ENCODE data around the gene ZFP36L2.

GRCh38 chr2:43212931-43213330, 13.5 kb downstream of the ZFP36L2 start:
- TF ChIP-seq CTCF (IDR thresholded peaks at IDR 0.05 in 2 of 3, conservative IDR thresholded peaks at IDR 0.05 in 1 of 3; ENCODE audit: insufficient read depth in 2 of 3, low read depth in 1 of 3, low read length in 3 of 3), result no peak
- TF ChIP-seq TEAD4 (IDR thresholded peaks at IDR 0.05; ENCODE audit: low read length), result no peak
- TF ChIP-seq TEAD4 (CRISPR knock-in tag; IDR thresholded peaks at IDR 0.05; ENCODE audit: borderline replicate concordance), result no peak
- no peak for TF ChIP-seq ETV1 (tag; conservative IDR thresholded peaks at IDR 0.05; ENCODE audit: low read depth)
- TF ChIP-seq, protein P1, sequence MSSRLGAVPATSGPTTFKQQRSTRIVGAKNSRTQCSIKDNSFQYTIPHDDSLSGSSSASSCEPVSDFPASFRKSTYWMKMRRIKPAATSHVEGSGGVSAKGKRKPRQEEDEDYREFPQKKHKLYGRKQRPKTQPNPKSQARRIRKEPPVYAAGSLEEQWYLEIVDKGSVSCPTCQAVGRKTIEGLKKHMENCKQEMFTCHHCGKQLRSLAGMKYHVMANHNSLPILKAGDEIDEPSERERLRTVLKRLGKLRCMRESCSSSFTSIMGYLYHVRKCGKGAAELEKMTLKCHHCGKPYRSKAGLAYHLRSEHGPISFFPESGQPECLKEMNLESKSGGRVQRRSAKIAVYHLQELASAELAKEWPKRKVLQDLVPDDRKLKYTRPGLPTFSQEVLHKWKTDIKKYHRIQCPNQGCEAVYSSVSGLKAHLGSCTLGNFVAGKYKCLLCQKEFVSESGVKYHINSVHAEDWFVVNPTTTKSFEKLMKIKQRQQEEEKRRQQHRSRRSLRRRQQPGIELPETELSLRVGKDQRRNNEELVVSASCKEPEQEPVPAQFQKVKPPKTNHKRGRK (tag; IDR thresholded peaks at IDR 0.05), result no peak
- no peak for TF ChIP-seq POLR2AphosphoS5 (IDR thresholded peaks at IDR 0.05; ENCODE audit: control insufficient read depth, insufficient read depth, low read depth, low read length)
- TF ChIP-seq SIN3A (IDR thresholded peaks at IDR 0.05; ENCODE audit: borderline replicate concordance in 2 of 2, control insufficient read depth in 1 of 2, low read depth in 2 of 2, low read length in 2 of 2), result no peak

Measured in K562 (cell line).